HG02884 (cell line): ENCODE measurements around the gene GALNT9.

Experiments
- ATAC-seq: cut with Tn5 transposase; IDR thresholded peaks from one replicate; pipeline ENCODE4 v1.9.1; 2021; ENCODE audit warnings: mild to moderate bottlenecking, moderate library complexity; ENCODE audit not compliant: unreplicated experiment

Gene GALNT9

DNA sequence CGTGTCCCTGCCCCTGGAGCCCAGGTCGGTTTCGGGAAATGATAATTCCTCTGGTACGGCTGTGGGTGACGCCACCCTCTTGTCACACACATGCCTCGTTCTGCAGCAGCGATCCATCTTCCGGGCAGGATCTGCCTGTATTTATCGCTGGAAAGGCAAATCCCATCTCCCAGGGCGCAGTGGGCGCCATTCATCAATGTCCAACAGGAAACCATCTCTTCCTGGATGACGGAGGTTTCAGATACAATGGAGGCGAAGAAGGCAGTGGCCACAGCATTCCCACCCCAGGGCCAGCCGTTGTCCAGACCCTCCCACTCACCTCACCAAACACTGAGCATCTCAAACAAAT is 110.9 kb downstream of the GALNT9 start:
- no peak for ATAC-seq

DNA sequence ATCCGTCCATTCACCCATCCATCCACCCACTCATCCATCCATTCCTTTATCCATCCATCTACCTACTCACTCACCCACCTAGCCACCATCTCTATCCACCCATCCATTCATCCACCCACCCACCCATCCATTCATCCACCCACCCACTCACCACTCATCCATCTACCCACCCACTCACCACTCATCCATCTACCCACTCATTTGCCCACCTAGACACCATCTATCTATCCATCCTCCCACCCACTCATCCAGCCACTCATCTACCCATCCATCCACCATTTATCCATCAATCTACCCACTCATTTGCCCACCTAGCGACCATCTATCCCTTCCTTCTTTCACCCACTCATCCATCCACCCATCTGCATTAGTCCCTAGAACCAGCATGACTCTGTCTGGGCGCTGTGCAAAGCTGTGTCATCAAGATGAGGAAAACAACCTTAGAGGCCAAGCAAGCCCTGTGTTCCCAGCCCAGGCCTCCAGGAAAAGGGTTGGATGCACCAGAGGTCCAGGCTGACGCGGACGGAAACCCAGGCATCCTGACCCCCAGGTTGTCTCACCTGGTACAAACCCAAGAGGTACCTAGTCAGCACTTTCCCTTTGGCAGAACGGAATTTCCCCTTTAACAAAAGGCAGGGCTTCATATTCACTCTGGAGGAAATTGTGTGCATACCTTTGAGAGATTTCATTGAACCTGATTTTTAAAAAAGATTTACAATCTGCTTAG is 111.4 kb downstream of the GALNT9 start:
- no peak for ATAC-seq

- no peak for ATAC-seq
Measured at GRCh38 chr12:132217371-132217770, 112.0 kb downstream of the GALNT9 start.

- no peak for ATAC-seq
Measured at GRCh38 chr12:132216354-132216987, 112.9 kb downstream of the GALNT9 start.

DNA sequence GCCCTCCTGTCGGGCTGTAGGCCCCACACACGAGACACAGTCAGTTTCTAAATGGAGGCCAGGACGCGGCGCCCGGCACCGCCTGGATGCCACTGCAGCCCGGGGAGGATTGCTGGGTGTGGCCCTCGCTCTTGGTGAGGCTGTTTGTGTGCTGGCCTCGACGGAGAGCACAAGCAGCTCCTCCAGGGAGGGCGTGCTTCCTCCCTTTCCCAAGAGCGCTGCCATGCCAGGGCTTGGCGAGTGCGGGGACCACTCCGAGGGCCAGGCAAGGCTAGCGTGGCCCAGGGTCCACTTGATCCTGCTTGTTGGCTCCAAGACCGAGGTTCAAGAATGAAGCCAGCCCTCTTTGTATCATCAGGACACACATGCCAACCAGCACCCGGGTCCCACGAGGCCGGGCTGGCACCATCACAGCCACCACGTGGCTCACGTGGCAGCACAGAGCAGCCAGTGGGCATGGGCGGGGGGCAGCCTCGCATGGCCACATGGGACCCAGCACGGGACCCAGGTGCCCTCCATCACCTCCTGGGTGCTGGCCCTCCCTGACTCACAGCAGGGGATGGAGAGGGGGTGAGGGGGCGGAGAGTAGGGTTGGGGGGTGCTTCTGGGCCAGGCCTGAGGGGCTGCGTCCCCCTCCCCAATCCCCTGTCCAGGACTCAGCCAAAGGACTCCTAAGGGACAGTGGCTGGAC is 113.9 kb downstream of the GALNT9 start:
- ATAC-seq, result no peak

- ATAC-seq, result no peak
Measured at GRCh38 chr12:132214891-132215290, 114.5 kb downstream of the GALNT9 start.

- ATAC-seq, result no peak
Measured at GRCh38 chr12:132214161-132214476, 115.3 kb downstream of the GALNT9 start.

DNA sequence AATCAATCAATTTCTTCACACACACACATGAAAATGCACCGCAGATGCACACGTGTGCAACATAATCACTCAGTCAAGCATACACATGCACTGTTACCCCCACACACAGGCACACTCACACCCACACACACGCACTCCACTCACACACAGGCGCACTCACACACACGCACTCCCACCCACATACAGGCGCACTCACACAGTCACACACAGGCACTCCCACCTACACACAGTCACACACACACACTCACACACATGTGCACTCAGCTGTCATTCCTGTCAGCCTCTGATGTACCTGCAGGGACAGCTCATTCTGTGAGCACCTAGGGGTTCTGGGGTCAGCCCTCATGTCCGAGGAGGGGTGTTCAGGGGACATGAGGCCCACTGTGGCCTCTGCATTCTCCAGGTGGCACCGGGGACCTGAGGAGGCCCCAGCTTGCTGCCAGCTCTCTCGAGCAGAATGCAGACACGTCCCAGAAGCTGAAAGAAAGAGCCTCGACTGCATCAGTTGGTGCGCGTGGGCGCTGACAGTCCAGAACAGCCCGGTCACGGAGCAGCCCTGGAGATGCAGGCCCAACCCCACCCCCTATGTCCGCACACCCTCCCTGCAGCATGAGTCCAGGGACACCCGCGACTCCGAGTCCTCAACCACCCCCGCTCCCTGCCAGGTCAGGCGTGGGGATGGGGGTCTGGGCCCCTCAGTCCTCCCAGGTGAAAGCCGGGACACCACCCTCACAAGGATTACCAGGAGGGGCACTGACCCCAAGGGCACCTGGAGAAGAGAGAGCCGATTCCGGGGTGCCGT is 115.8 kb downstream of the GALNT9 start:
- no peak for ATAC-seq

GRCh38 chr12:132211816-132212215 is 117.6 kb downstream of the GALNT9 start:
- no peak for ATAC-seq

DNA sequence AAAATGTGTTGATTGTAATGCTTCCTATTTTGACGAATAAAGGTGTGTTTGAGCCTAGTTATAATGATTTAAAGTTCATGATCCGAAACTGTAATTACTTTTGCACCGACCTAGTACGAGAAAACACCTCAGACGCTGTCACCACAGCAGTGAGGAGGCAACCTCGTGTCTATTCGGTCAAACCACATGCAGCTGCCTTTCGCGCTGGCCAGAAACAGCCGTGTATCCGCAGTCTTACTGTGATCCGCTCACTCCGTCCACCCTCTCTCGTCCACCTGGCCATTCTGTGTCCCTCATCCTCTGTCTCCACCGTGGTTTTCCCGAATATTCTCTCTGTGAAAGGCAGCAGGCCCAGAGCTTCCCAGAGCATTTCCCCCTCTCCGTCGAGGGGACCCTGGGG is 118.1 kb downstream of the GALNT9 start:
- no peak for ATAC-seq

DNA sequence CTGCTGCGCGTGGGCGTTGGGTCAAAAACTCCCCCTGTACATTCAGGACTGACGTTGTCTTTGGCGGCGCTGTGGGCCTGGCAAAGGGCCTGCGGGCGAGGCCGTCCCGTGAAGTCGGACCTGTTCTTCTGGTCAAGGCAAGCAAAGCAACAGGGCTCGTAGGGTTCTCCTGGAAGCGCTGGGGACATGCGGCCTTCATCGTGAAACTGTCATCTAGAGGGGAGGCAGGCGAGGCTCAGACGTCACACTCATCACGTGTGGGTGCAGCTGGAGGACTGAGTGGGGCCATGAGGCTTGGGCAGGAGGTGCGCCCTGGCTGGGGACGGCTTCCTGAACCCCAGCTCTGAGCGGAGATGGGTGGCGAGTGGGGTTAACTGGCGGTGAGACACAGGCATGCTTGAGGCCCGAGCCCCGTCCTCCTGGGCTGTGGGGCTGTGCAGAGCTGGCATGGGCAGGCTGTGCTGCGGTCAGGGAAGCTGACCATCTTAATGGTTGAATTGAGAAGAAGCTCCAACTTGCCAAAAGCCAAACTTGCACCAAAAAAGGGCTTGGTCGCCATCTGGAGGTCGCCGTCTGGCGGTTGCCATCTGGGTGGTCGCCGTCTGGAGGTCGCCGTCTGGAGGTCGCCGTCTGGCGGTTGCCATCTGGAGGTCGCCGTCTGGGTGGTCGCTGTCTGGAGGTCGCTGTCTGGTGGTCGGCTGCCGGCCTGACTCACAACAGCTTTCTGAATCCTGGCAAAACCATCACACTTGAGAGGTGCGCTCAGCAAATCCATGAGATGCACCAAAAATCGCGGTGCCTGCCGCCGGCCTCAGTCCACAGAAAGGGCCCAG is 119.0 kb downstream of the GALNT9 start:
- ATAC-seq, result no peak

DNA sequence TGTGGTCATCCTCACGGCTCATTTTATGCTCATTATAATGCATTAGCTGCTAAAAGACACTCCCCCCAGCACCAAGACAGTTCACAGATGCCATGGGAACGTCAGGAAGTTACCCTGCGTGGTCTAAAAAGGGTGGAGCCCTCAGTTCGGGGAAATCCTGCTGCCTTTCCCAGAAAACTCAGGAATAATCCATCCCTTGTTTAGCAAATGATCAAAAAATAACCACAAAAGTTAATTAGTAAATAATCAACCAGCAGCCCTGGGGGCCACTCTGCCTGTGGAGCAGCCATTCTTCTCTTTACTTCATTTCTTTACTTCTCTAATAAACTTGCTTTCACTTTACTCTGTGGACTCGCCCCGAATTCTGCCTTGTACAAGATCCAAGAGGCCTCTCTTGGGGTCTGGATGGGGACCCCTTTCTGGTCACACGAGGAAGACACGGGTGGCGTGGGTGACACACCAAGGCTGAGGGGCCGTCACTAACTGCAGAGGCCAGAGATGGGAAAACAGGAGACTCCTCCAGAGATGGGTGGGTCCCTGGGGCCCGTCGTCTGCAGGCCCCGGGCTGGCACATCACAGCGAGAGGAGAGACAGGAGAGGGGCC is 119.7 kb downstream of the GALNT9 start:
- no peak for ATAC-seq

DNA sequence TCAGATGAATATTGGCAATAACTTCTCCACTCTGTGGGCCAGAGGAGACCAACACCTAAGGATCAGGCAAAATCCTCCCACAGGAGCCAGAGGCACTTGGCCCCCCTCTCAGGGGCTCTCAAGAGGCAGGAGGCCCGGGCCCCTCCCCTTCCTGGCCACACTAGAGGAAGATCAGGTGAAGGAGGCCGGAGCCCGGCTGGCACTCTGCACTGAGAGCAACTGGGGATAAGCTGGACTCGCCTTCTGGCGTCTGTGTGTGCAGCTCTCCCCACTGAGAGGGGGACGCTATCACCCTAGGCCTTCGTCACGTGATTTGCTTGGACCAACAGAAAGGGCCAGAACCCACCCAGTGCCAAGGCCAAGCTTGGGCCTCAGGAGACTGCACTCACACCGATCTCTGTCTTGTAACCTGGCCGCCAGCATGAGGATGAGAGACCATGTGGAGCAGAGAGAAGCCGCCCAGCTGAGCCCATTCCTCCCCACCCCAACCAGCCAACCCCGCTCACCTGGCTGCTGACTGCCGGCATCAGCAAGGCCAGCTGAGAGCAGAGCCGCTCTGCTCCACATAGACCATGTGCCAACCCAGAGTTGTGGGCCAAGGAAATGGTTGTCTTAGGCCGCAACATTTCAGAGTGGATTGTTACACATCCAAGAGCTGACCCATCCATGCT is 121.1 kb downstream of the GALNT9 start:
- ATAC-seq, result no peak

DNA sequence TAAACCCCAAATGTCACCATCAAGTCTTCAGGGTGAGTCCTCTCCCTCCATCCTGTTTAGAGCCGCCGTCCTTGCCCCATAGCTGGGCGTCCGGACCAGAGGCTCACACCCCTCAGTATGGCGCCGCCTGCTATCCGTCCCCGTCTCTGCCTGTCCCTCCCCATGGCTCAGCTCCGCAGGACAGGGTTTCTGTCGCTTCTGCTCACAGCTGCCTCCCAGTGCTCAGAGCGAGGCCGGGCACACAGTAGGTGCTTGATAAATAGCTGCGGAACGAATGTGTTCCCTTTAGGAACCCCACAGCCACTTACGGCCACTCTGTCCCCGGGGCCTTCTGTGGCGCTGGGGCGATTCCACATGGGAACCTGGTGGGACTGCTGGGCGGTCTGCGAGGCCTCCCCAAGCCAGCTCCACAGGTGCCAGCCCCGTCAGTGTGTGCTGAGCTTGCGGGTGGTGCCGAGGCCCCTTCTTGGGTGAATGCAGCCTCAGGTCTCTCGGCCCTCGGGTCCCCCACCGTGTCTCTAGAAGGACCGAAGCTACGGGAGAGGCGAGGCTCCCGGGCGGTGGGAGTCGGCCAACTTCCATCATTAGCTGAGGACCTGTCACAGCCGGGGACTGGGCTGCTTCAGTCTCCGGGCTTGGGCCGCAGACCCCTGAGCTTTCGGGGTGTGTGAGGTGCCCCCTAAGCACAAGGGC is 122.2 kb downstream of the GALNT9 start:
- ATAC-seq, result no peak

GRCh38 chr12:132206046-132206434 is 123.3 kb downstream of the GALNT9 start:
- no peak for ATAC-seq

DNA sequence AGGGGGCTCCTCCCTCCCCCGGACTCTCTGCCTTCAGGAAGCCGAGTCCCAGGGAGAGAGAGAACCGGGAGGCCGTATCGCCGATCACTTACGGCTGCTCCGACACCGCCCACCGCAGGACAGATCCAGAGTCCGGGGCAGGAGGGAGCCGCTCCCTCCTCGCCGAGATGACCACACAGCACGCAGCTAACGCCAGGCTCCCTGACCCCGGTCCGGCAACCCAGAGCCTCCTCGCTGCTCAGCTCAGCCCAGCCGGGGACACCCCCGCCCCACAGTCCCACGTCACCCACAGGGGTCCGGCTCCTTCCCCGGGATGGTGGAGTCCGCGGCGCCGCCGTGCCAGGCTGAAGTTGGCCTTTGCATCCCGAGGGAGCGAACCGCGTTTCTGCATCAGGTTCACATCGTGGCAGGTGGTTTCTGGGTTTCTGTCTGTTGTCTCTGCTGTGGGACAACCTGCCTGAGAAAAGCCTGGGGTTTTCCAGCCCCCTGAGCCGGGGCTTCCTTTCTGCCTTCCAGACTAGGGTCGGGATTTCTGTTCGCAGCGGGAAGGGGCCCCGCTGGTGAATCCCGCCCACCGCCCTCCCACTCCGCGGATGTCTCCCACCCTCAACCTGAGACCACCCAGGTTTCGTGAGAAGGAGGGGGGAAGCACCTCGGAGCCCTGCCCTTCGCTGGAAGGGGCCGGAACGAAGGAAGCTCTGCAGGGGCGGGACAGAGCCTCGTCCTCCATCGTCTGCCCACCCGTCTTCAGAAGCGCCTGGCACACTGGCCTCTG is 123.9 kb downstream of the GALNT9 start:
- ATAC-seq, result no peak

DNA sequence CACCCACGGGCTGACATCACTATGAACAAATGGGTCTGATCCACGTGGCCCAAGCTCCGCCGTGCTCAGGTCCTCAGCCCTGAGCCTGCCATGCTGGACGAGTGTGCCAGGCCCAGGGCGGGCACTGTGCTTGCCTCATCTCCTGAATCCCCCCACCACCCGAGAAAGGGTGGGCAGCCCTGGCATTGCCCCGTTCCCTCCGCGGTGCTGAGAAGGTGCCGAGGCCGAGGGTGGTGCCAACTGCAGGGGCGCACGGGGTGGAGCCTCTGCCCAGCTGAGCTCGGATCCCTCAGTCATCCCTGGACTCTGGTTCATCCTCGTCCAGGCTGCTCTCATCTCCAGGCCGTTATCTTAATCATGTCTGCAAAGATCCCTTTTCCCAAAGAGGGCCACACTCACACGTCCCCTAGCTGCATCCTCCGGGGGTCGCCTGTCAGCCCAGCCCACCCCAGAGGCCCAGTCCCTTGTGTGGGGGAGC is 124.6 kb downstream of the GALNT9 start:
- ATAC-seq, result no peak

GRCh38 chr12:132204063-132204792 is 125.2 kb downstream of the GALNT9 start:
- no peak for ATAC-seq
